Suprapubic skin (tissue), 4 donors: ENCODE measurements around the gene LEP. TPM values are rescaled to one million over a fixed set of nuclear protein-coding genes. Genes with fewer than 3 reads are reported as not detected.
"Not testable (repeated sequence)": the region's sequence is repeated elsewhere in the genome, so short reads cannot be mapped to it uniquely, and the experiment has no call there.

ENCODE experiments used
- DNase-seq, 2 donors: peaks; one replicate each; pipeline ENCODE4 v3.0.0-alpha.2; 2019; ENCODE audit warnings: low spot score in 2 of 2
- H3K27ac ChIP-seq: fragments of 200-600 bp; sonication (generic); one replicate; pipeline ENCODE4 v1.5.1; 2019
- H3K27me3 ChIP-seq: fragments of 200-600 bp; sonication (generic); one replicate; pipeline ENCODE4 v1.5.1; 2019
- H3K36me3 ChIP-seq: fragments of 200-600 bp; sonication (generic); one replicate; pipeline ENCODE4 v1.5.1; 2019
- H3K4me1 ChIP-seq: fragments of 200-600 bp; sonication (generic); one replicate; pipeline ENCODE4 v1.5.1; 2019
- H3K4me3 ChIP-seq: fragments of 200-600 bp; sonication (generic); one replicate; pipeline ENCODE4 v1.5.1; 2019; ENCODE audit warnings: mild to moderate bottlenecking
- H3K9me3 ChIP-seq: fragments of 200-600 bp; sonication (generic); one replicate; pipeline ENCODE4 v1.5.1; 2019
- CTCF ChIP-seq, 2 donors: fragments of 200-600 bp in 1 of 2; fragments of 450-650 bp in 1 of 2; sonication (generic) in 1 of 2; IDR thresholded peaks; one replicate each; pipeline ENCODE4 v1.5.1; 2016 to 2019; ENCODE audit warnings: antibody characterized with exemption in 2 of 2, mild to moderate bottlenecking in 1 of 2, moderate library complexity in 1 of 2
- EP300 ChIP-seq: sonication (generic); formaldehyde crosslinking; IDR thresholded peaks from one replicate; pipeline ENCODE4 v1.6.1; 2017; ENCODE audit warnings: antibody characterized with exemption
- POLR2A ChIP-seq, 2 donors: fragments of 450-650 bp; IDR thresholded peaks; one replicate each; pipeline ENCODE4 v1.6.1; 2017; ENCODE audit warnings: antibody characterized with exemption in 2 of 2, mild to moderate bottlenecking in 2 of 2, moderate library complexity in 2 of 2
- POLR2AphosphoS5 ChIP-seq, 3 donors: sonication (generic); formaldehyde crosslinking; IDR thresholded peaks; one replicate each; pipeline ENCODE4 v1.6.1; 2017; ENCODE audit warnings: antibody characterized with exemption in 3 of 3
- WGBS: methylation state at CpG from one replicate; pipeline ENCODE4 v1.1.5; 2018; 5-methylcytosine and 5-hydroxymethylcytosine counted together
- total RNA-seq, 4 donors: library from RNA; depleted of rRNA; stranded (reverse); fragments of >200 nt; gene quantifications; one replicate each; pipeline ENCODE4 v1.1.0, GENCODE V29; 2016

LEP gene
- total RNA-seq, 4 donors from 2014 or later: 0.76 to 11.8 (median 4.8) TPM

- 89% methylated on average over 9 of the region's 9 CpGs for WGBS
Observed at GRCh38 chr7:128234476-128235026, 6.5 kb upstream of the LEP start.

GRCh38 chr7:128235471-128235870 lies 5.6 kb upstream of the LEP start:
- H3K9me3 ChIP-seq: peaks cover 6% of the 10 kb centered on the region
- DNase-seq: no peak
- TF ChIP-seq POLR2A (IDR thresholded peaks at IDR 0.05): no peak
- TF ChIP-seq POLR2AphosphoS5 (IDR thresholded peaks at IDR 0.05): no peak
- TF ChIP-seq EP300: no peak
- no peak for TF ChIP-seq CTCF (IDR thresholded peaks at IDR 0.05)

More at GRCh38 chr7:128234476-128235026, 6.5 kb upstream of the LEP start:
- no peak for DNase-seq
- Histone ChIP-seq H3K4me3 (no peak overlapping the region), H3K27me3 (no peaks in the 10 kb centered on the region), H3K27ac (no peak overlapping the region), H3K9me3 (peaks cover 6% of the 10 kb centered on the region), H3K36me3 (no peaks in the 10 kb centered on the region), H3K4me1 (no peaks in the 10 kb centered on the region)
- no peak for TF ChIP-seq EP300
- no peak for TF ChIP-seq POLR2AphosphoS5 (IDR thresholded peaks at IDR 0.05)
- no peak for TF ChIP-seq POLR2A (IDR thresholded peaks at IDR 0.05)
- TF ChIP-seq CTCF (IDR thresholded peaks at IDR 0.05): no peak

GRCh38 chr7:128236924-128237586 lies 4.0 kb upstream of the LEP start:
- no peak overlapping the region for H3K4me3 ChIP-seq
- no peak for TF ChIP-seq EP300
- no peak for TF ChIP-seq CTCF (IDR thresholded peaks at IDR 0.05)
- no peak for TF ChIP-seq POLR2A (IDR thresholded peaks at IDR 0.05)
- no peak for TF ChIP-seq POLR2AphosphoS5 (IDR thresholded peaks at IDR 0.05)
- peaks cover 22% of the 10 kb centered on the region for H3K27me3 ChIP-seq
- H3K9me3 ChIP-seq: peaks cover 6% of the 10 kb centered on the region
- no peak for DNase-seq
- 46% methylated on average over 1 of the region's 1 CpG for WGBS
- H3K4me1 ChIP-seq: no peaks in the 10 kb centered on the region
- H3K36me3 ChIP-seq: no peaks in the 10 kb centered on the region
- H3K27ac ChIP-seq: no peak overlapping the region

More at GRCh38 chr7:128235471-128235870, 5.6 kb upstream of the LEP start:
- WGBS: 56% methylated on average over 7 of the region's 7 CpGs
- Histone ChIP-seq H3K36me3 (no peaks in the 10 kb centered on the region), H3K27ac (no peak overlapping the region), H3K4me3 (no peak overlapping the region), H3K4me1 (no peaks in the 10 kb centered on the region), H3K27me3 (peaks cover 6% of the 10 kb centered on the region)

- H3K4me1 ChIP-seq, H3K36me3 ChIP-seq, H3K27ac ChIP-seq, H3K9me3 ChIP-seq, H3K4me3 ChIP-seq, DNase-seq: not testable (repeated sequence)
- H3K27me3 ChIP-seq: peaks cover 38% of the 10 kb centered on the region
- WGBS: 65% methylated on average over 7 of the region's 7 CpGs
Observed at GRCh38 chr7:128239146-128239545, 1.9 kb upstream of the LEP start.

GRCh38 chr7:128242661-128243060 lies 1.6 kb downstream of the LEP start:
- Histone ChIP-seq H3K36me3 (no peaks in the 10 kb centered on the region), H3K27me3 (peaks cover 41% of the 10 kb centered on the region), H3K4me3 (no peak overlapping the region), H3K9me3 (peaks cover 6% of the 10 kb centered on the region), H3K4me1 (no peaks in the 10 kb centered on the region), H3K27ac (no peak overlapping the region)
- DNase-seq: no peak
- TF ChIP-seq EP300: no peak
- no peak for TF ChIP-seq CTCF (IDR thresholded peaks at IDR 0.05)
- no peak for TF ChIP-seq POLR2A (IDR thresholded peaks at IDR 0.05)
- no peak for TF ChIP-seq POLR2AphosphoS5 (IDR thresholded peaks at IDR 0.05)
- 84% methylated on average over 10 of the region's 11 CpGs for WGBS
